ENCODE data around the gene PTPRS. TPM values are rescaled to one million over a fixed set of nuclear protein-coding genes. Genes with fewer than 3 reads are reported as not detected.

Gene PTPRS
- total RNA-seq, 1 experiment from 2014 or later = 15.0 TPM

GRCh38 chr19:5356918-5357317, 16.3 kb upstream of the PTPRS start:
- Mint-ChIP-seq H3K4me1 (ENCODE audit: insufficient read depth, unreplicated experiment) (no peaks in the 10 kb centered on the region), H3K27ac (ENCODE audit: low read depth, unreplicated experiment) (no peak overlapping the region), H3K27me3 (ENCODE audit: insufficient read depth, unreplicated experiment) (peaks cover 69% of the 10 kb centered on the region), H3K9me3 (ENCODE audit: unreplicated experiment) (no peaks in the 10 kb centered on the region), H3K36me3 (ENCODE audit: insufficient read depth, unreplicated experiment) (peaks cover 6% of the 10 kb centered on the region), H3K4me3 (ENCODE audit: unreplicated experiment) (no peak overlapping the region)
- POLR2A ChIA-PET = no interaction called here
- DNase-seq (ENCODE audit: unreplicated experiment) = no peak
- TF ChIP-seq, protein P1, sequence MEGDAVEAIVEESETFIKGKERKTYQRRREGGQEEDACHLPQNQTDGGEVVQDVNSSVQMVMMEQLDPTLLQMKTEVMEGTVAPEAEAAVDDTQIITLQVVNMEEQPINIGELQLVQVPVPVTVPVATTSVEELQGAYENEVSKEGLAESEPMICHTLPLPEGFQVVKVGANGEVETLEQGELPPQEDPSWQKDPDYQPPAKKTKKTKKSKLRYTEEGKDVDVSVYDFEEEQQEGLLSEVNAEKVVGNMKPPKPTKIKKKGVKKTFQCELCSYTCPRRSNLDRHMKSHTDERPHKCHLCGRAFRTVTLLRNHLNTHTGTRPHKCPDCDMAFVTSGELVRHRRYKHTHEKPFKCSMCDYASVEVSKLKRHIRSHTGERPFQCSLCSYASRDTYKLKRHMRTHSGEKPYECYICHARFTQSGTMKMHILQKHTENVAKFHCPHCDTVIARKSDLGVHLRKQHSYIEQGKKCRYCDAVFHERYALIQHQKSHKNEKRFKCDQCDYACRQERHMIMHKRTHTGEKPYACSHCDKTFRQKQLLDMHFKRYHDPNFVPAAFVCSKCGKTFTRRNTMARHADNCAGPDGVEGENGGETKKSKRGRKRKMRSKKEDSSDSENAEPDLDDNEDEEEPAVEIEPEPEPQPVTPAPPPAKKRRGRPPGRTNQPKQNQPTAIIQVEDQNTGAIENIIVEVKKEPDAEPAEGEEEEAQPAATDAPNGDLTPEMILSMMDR (IDR thresholded peaks at IDR 0.05; ENCODE audit: unreplicated experiment) = no peak
- no TSS peak for BruUV-seq (replicated peaks)
- CTCF ChIA-PET = interaction anchor here (0.6 to 0.7 kb wide), 3 partner anchors 12 to 169 kb away, joined by 3 to 5 read pairs (median 4); no protein-coding TSS in a partner anchor
- intact Hi-C loops (cut with micrococcal nuclease) = no loop called here

GRCh38 chr19:5356428-5356827, 15.8 kb upstream of the PTPRS start:
- H3K36me3 Mint-ChIP-seq (ENCODE audit: insufficient read depth, unreplicated experiment) = peaks cover 6% of the 10 kb centered on the region
- no peaks in the 10 kb centered on the region for H3K9me3 Mint-ChIP-seq (ENCODE audit: unreplicated experiment)
- POLR2A ChIA-PET = no interaction called here
- BruUV-seq (replicated peaks) = no TSS peak
- peak; percentile 62 for DNase-seq (ENCODE audit: unreplicated experiment)
- CTCF ChIA-PET = interaction anchor here (0.7 to 0.9 kb wide), 2 partner anchors 13 to 20 kb away, joined by 3 to 4 read pairs; no protein-coding TSS in a partner anchor
- no peaks in the 10 kb centered on the region for H3K4me1 Mint-ChIP-seq (ENCODE audit: insufficient read depth, unreplicated experiment)
- intact Hi-C loops (cut with micrococcal nuclease) = no loop called here
- TF ChIP-seq, protein P1 (IDR thresholded peaks at IDR 0.05; ENCODE audit: unreplicated experiment) = no peak
- peaks cover 68% of the 10 kb centered on the region for H3K27me3 Mint-ChIP-seq (ENCODE audit: insufficient read depth, unreplicated experiment)
- no peak overlapping the region for H3K4me3 Mint-ChIP-seq (ENCODE audit: unreplicated experiment)
- no peak overlapping the region for H3K27ac Mint-ChIP-seq (ENCODE audit: low read depth, unreplicated experiment)

GRCh38 chr19:5355693-5356092, 15.1 kb upstream of the PTPRS start:
- TF ChIP-seq, protein P1 (IDR thresholded peaks at IDR 0.05; ENCODE audit: unreplicated experiment) = no peak
- BruUV-seq (replicated peaks) = no TSS peak
- Mint-ChIP-seq H3K27ac (ENCODE audit: low read depth, unreplicated experiment) (no peak overlapping the region), H3K4me3 (ENCODE audit: unreplicated experiment) (no peak overlapping the region), H3K36me3 (ENCODE audit: insufficient read depth, unreplicated experiment) (peaks cover 6% of the 10 kb centered on the region), H3K9me3 (ENCODE audit: unreplicated experiment) (no peaks in the 10 kb centered on the region), H3K27me3 (ENCODE audit: insufficient read depth, unreplicated experiment) (peaks cover 68% of the 10 kb centered on the region), H3K4me1 (ENCODE audit: insufficient read depth, unreplicated experiment) (no peaks in the 10 kb centered on the region)
- no peak for DNase-seq (ENCODE audit: unreplicated experiment)
- POLR2A ChIA-PET = no interaction called here
- intact Hi-C loops (cut with micrococcal nuclease) = no loop called here
- CTCF ChIA-PET = interaction anchor here (0.9 kb wide), 1 partner anchor 19 kb away, joined by 4 read pairs; no protein-coding TSS in a partner anchor

- ChIA-PET CTCF (no interaction called here), POLR2A (no interaction called here)
- H3K4me3 Mint-ChIP-seq (ENCODE audit: unreplicated experiment) = no peak overlapping the region
- no TSS peak for BruUV-seq (replicated peaks)
- no peaks in the 10 kb centered on the region for H3K4me1 Mint-ChIP-seq (ENCODE audit: insufficient read depth, unreplicated experiment)
- peaks cover 63% of the 10 kb centered on the region for H3K27me3 Mint-ChIP-seq (ENCODE audit: insufficient read depth, unreplicated experiment)
- H3K9me3 Mint-ChIP-seq (ENCODE audit: unreplicated experiment) = no peaks in the 10 kb centered on the region
- no peak overlapping the region for H3K27ac Mint-ChIP-seq (ENCODE audit: low read depth, unreplicated experiment)
- intact Hi-C loops (cut with micrococcal nuclease) = no loop called here
- no peak for DNase-seq (ENCODE audit: unreplicated experiment)
- TF ChIP-seq, protein P1 (IDR thresholded peaks at IDR 0.05; ENCODE audit: unreplicated experiment) = no peak
- H3K36me3 Mint-ChIP-seq (ENCODE audit: insufficient read depth, unreplicated experiment) = peaks cover 4% of the 10 kb centered on the region
Observed at GRCh38 chr19:5355076-5355475, 14.5 kb upstream of the PTPRS start.

Measured in MCF 10A (cell line).